NCI-H1436 treated with DMSO at 0.1 percent for 48 hours (cell line): ENCODE results near the gene CRABP1.
A peak's percentile ranks its signal among the peaks of the same experiment; 100 is the strongest.
"Not testable (repeated sequence)": the region's sequence is repeated elsewhere in the genome, so short reads cannot be mapped to it uniquely, and the experiment has no call there.

Experiments
- DNase-seq: peaks from one replicate; lab custom pipeline; 2025; lab: John Stamatoyannopoulos, UW

CRABP1 gene

GRCh38 chr15:78374436-78375393, 34.6 kb downstream of the CRABP1 start:
- no peak for DNase-seq

DNA sequence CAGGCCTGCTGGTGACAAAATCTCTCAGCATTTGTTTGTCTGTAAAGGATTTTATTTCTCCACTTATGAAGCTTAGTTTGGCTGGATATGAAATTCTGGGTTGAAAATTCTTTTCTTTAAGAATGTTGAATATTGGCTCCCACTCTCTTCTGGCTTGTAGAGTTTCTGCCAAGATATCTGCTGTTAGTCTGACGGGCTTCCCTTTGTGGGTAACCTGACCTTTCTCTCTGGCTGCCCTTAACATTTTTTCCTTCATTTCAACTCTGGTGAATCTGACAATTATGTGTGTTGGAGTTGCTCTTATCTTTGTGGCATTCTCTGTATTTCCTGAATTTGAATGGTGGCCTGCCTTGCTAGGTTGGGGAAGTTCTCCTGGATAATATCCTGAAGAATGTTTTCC, 40.0 kb downstream of the CRABP1 start:
- not testable (repeated sequence) for DNase-seq

DNA sequence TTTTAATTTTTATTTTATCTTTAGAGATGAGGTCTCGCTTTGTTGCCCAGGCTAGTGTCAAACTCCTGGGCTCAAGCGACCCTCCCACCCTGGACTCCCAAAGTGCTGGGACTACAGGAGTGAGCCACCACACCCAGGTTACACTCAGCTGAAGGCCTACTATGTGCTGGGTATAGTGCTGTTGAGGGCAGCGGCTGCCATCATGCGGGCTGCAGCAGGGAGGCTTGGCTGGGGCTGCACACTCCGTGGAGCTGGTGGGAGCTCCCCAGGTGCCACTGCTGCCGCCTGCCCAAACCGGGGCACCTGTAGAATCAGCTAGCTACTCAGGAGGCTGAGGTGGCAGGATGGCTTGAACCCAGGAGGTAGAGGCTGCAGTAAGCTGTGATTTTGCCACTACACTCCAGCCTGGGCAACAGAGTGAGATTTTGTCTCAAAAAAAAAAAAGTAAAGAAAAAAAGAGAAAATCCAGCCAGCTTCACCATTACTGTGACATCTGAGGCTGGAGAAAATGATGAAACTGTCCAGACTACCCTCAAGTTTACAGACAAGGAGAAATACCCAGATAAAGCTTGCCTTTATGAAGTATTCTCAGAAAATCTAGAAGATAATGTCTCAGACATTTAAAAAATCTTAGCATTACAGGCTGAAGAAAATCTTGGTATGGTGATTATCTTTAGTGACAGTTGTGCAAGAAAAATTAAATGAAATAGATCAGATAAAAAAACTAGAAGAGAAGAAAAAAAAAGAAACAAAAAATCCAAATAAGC, 42.1 kb downstream of the CRABP1 start:
- DNase-seq, result no peak

DNA sequence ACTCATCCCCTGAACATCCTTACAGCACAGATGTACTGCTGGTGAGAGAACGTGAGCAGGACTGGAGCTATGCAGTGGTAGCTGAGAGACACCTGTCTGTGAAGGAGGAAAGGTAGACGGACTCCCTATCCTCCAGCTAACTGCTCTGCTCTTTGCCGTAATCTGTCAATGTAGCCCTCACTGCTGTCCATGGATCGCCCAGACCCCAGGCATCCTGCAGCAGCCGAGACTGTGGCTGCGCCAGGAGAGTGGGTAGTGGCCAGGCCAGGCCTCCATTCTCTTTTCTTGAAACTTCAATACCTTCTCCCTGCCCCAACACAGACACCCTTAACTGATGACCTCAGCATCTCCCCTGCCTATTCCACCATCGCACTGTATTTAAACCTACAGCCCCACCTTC, 44.5 kb downstream of the CRABP1 start:
- no peak for DNase-seq

GRCh38 chr15:78387246-78388037, 47.3 kb downstream of the CRABP1 start:
- peak; percentile 55 for DNase-seq

DNA sequence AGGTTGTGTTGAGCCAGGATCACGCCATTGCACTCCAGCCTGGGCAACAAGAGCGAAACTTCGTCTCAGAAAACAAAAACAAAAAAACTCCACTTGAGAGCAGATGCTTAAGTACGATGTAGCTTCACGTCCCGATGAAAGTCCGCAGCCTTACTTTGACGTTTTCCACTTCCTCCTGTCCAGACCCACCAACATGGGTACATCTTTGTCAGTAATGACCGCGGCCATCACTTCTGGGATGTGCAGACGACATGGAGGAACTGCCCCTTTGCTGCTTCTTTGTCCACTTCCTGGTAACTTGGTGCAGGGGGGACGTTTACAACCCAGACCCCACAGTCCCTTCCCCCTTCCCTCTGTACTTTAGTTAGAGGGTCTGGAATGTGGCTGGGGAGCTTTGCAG, 48.7 kb downstream of the CRABP1 start:
- DNase-seq, result no peak

GRCh38 chr15:78389322-78389721, 49.2 kb downstream of the CRABP1 start:
- DNase-seq, result no peak

- no peak for DNase-seq
Observed at GRCh38 chr15:78389738-78390137, 49.6 kb downstream of the CRABP1 start.

GRCh38 chr15:78390242-78390641, 50.1 kb downstream of the CRABP1 start:
- no peak for DNase-seq

DNA sequence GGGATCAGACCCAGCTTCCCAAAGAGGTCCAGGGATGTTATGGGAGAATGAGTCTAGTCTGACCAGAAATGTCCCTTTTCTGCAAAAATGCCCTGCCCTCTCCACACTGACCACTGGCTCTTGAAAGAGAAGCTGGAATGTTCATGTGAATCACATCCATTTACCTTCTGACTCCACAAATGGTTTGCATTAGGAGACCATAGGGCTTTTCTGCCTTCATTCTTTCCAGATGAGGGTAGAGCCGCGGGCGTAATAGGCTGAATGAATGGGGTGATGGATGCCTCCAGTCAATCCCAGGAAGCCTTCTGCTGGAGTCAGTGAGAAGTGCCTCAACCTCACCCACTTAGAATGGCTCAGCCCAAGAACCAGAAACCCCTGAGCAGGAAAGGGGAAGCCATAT, 50.7 kb downstream of the CRABP1 start:
- DNase-seq, result no peak

GRCh38 chr15:78391781-78392180, 51.6 kb downstream of the CRABP1 start:
- DNase-seq, result no peak

DNA sequence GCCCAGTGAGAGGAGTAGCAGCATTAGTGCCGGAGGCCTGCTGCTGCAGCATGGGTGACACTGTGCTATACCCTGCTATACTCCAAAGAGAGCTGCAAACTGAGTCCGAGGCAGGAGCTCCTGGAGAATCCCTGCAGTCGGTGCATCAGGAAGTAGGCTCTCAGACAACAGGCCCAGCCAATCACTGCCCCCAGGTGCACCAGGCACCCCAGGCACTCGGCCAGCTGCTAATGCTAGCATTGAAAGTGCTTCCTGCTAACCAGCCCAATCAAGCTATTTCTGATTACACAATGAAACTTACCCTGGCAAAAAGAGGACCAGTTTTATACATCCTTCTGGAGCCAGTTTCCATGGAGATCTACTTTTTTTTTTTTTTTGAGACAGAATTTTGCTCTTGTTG, 52.3 kb downstream of the CRABP1 start:
- DNase-seq, result peak; percentile 57

DNA sequence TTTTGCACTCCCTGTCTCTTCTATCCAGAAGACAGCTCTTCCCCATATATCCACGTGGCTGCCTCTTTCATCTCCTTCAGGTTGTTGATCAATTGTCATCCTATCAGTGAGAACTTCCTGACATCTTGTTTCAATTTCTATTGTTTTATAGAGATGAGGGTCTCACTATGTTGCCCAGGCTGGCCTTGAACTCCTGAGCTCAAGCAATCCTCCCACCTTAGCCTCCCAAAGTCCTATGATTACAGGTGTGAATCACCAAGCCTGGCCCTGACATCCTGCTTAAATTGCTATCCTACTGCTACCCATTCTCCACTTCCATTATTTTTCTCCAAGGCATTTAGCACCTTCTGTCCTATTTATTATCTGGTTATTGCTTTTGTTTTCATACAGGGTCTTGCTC, 53.0 kb downstream of the CRABP1 start:
- no peak for DNase-seq

GRCh38 chr15:78394026-78394425, 53.9 kb downstream of the CRABP1 start:
- DNase-seq, result no peak

DNA sequence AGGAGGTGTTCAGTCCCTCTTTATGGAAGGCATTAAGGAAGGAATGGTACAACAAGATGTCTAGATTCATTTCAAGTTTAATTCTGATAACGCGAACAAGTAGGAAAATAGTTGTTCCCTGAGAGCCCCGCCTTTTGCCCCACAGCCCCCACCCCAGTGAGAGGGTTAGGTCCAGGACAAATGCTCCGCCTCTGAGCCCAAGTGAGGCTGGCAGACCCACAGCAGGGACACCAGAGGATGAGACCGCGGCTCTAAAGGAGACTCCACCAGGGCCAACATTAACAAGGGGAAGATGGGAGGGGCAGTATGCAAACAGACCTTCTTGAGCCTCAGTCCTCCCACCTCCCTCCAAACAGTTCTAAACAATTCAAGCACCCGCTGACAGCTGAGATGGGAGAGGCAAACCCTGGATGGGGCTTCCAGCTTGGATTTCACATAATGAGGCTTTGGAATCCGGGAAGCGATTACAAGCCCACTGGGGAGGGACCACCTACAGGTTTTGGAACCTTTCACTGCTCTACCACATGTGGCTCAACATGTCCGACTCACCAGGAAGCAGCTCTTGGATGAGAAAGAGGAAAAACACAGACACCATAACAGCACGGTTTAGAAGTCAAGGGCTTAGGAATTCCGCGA, 54.9 kb downstream of the CRABP1 start:
- DNase-seq, result no peak

- no peak for DNase-seq
Observed at GRCh38 chr15:78396186-78396814, 56.1 kb downstream of the CRABP1 start.

GRCh38 chr15:78396976-78397375, 56.8 kb downstream of the CRABP1 start:
- DNase-seq, result no peak

- no peak for DNase-seq
Observed at GRCh38 chr15:78397382-78397781, 57.2 kb downstream of the CRABP1 start.
